NB4 (cell line): ENCODE results near the gene ARID3A.

ENCODE experiments used
- DNase-seq: peaks from one replicate; pipeline ENCODE4 v3.0.0; 2010; ENCODE audit warnings: low read depth
- H3K4me3 ChIP-seq: one replicate; pipeline ENCODE4 v1.5.1; 2011; ENCODE audit warnings: mild to moderate bottlenecking, low read depth, low read length, moderate library complexity
- CTCF ChIP-seq: IDR thresholded peaks from one replicate; pipeline ENCODE4 v1.5.1; 2012; ENCODE audit warnings: low read depth, low read length
- MYC ChIP-seq: IDR thresholded peaks from 2 replicates; pipeline ENCODE4 v1.6.1; 2011; ENCODE audit warnings: low read depth, low read length
- POLR2A ChIP-seq: IDR thresholded peaks from 2 replicates; pipeline ENCODE4 v1.6.1; 2011; ENCODE audit warnings: mild to moderate bottlenecking; ENCODE audit not compliant: insufficient read length; ENCODE audit errors: extremely low read depth
- TF ChIP-seq, protein P1 (sequence below): IDR thresholded peaks from 2 replicates; pipeline ENCODE4 v1.6.1; 2011; ENCODE audit warnings: low read depth, low read length

ARID3A gene

GRCh38 chr19:918152-918437 lies 7.7 kb upstream of the ARID3A start:
- DNase-seq, result no peak
- no peak for TF ChIP-seq POLR2A
- TF ChIP-seq CTCF, result no peak
- TF ChIP-seq, protein P1, sequence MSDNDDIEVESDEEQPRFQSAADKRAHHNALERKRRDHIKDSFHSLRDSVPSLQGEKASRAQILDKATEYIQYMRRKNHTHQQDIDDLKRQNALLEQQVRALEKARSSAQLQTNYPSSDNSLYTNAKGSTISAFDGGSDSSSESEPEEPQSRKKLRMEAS, result no peak
- no peak for TF ChIP-seq MYC
- H3K4me3 ChIP-seq, result no peak overlapping the region

- H3K4me3 ChIP-seq, result no peak overlapping the region
- no peak for DNase-seq
- no peak for TF ChIP-seq CTCF
These were observed 7.2 kb upstream of the ARID3A start for GRCh38 chr19:918481-919198.

- TF ChIP-seq MYC, result no peak
- TF ChIP-seq CTCF, result no peak
- TF ChIP-seq POLR2A, result no peak
- TF ChIP-seq, protein P1, result no peak
- DNase-seq, result no peak
- H3K4me3 ChIP-seq, result no peak overlapping the region
These were observed 6.4 kb upstream of the ARID3A start for GRCh38 chr19:919199-920050.

GRCh38 chr19:920051-920864 lies 5.6 kb upstream of the ARID3A start:
- no peak overlapping the region for H3K4me3 ChIP-seq
- peak; percentile 68 for DNase-seq
- TF ChIP-seq CTCF, result no peak
- TF ChIP-seq POLR2A, result no peak
- TF ChIP-seq, protein P1, result no peak
- no peak for TF ChIP-seq MYC

- peak overlapping the region; percentile 63 for H3K4me3 ChIP-seq
- TF ChIP-seq, protein P1, result no peak
- DNase-seq, result peak; percentile 55
These were observed 1.2 kb upstream of the ARID3A start for GRCh38 chr19:924553-925086.

- peak overlapping the region; percentile 63 for H3K4me3 ChIP-seq
- TF ChIP-seq, protein P1, result peak; percentile 88
- TF ChIP-seq MYC (peak; percentile 57; the same call in 1 of the 2 replicates), POLR2A (no peak), CTCF (no peak)
- peak; percentile 78 for DNase-seq
These were observed 729 bp upstream of the ARID3A start for GRCh38 chr19:925087-925525.
